Superior temporal gyrus (tissue), 1 donor: ENCODE results near the gene MYL5.
"Not testable (repeated sequence)": the region's sequence is repeated elsewhere in the genome, so short reads cannot be mapped to it uniquely, and the experiment has no call there.

Experiments
- DNase-seq: peaks from one replicate; pipeline ENCODE4 v3.0.0-alpha.2; 2016; ENCODE audit errors: extremely low spot score

MYL5 gene

DNA sequence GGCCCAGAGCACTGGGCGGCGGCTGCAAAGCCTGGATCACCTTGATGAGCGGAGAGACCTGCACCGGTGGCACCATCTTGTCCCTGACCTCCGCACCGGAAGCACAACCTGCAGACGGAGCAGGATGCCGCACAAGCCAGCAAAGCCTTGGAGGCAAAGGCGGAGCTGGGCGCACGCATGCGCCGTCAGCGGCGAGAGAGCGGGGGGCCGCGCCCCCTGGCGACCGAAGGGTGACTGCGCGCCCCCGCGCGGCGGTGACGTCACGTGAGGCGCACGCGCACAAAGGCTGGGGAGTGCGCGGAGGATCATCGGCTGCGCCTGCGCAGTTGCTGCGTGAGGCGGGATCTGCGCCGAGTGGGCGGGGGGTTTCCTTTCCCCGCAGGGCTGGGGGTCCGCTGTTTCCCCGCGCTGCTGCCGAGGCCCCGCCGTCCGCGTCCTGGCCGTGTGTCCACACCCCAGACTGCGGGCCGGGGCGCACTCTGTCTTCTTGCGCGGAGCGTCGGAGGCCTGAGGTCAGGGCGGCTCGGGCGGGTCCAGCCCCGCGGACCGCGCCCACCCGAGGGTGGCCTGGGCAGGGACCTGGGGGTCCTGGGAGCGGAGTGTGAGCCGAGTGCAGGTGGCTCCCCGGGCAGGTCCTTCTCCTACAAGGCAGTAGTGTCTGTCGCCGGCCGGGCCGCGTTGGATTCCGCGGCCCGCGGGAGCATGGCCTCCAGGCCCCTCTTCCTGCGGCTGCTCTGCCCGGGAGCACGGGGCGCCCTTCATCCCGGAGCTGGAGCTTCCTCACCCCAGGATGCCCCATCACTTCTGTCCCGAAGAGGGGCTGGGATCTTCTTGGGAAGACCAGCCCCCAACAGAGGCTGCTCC is at the start of gene MYL5, which contains the start of gene ATP5ME:
Gene MYL5 (plus strand): TSS at position 371 of the 864 bp plus-strand sequence. CDS start 3,485 bp downstream, outside the sequence.
Gene ATP5ME (minus strand): TSS at position 105 of the 864 bp plus-strand sequence. CDS start 29 bp downstream, at position 76.
- peak; percentile 96 for DNase-seq

GRCh38 chr4:624705-625590 is 49.4 kb upstream of the MYL5 start, which contains the start of gene PDE6B:
PDE6B (plus strand) TSS chr4:625573; CDS start chr4:625627, 54 bp downstream.
- DNase-seq = no peak

DNA sequence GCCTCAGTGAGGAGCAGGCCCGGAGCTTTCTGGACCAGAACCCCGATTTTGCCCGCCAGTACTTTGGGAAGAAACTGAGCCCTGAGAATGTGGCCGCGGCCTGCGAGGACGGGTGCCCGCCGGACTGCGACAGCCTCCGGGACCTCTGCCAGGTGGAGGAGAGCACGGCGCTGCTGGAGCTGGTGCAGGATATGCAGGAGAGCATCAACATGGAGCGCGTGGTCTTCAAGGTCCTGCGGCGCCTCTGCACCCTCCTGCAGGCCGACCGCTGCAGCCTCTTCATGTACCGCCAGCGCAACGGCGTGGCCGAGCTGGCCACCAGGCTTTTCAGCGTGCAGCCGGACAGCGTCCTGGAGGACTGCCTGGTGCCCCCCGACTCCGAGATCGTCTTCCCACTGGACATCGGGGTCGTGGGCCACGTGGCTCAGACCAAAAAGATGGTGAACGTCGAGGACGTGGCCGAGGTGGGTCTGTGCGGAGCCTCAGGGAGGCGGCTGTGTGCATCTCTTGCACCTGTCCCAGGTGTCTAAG is 48.6 kb upstream of the MYL5 start:
- no peak for DNase-seq

DNA sequence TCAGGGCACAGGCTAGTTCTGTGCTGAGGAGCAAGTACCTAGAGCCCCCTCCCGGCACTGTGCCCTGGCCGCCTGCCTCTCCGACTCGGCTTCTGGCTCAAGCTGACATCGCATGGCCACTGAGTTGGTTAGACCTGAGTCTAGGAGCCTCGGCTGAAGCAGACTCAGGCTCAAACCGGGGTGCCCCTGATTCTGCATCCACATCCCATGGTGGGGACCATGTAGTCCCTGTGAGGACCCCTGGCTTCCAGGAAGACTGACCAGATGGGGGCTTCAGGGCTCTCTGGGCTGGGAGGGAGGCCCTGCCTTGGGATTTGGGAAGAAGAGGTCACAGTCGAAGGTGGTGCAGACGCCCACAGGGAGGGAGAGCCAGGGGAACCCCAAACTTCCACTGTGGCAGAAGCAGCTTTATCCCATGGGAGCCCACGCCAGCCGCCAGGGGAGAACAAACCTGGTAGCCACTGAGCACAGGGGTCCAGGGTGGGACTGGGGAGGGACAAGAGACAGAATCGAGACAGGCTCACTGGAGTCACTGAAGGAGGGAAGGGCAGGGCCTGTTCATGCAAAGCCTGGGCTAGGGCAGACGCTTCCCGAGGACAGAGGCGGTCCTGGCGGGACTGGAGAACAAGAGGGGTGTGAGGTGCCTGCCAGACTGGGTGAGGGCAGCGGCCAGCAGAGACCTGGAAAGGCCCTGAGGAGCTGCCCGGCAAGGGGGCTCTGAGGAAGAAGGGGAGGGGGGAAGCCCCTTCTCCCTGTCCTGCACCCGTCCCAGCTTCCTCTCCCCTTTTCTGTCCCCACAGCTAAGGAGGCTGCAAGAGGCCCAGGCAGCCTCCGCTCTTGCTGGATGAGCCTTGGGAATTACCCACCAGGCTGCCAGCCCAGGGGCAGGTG is 47.9 kb upstream of the MYL5 start:
- DNase-seq = no peak

DNA sequence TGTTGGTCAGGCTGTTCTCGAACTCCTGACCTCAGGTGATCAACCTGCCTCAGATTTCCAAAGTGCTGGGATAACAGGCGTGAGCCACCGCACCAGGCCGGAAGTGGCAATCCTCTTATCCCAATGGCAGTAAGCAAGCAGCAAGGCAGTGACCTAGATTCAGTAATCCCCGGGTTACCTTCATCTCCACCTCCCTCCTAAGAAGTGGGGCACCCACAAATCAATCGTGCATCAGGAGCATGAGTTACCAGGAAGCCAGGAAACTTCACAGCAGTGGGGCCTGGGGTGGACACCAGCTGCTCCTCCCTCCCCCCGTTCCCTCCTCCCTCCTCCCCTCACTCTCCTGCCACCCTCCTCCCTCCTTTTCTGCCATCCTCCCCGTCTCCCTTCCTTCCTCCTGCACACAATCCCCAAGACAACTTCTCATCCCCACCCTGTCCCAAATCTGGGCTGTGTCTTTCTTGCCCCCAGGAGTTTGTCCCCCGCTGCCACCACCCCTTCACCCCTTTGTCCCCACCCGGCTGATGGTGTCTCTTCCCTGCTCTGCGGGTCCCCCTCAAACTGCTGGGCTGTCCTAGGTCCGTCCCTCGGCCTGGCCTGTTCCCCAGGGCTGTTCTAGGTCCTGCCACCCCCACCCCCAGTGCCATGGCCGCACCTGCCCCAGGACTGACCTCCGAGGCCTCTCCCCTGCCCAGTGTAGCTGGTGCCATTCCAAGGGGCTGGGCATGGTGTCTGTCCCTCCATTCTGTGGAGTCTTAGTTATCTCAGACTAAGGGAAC is 46.8 kb upstream of the MYL5 start:
- DNase-seq = no peak

DNA sequence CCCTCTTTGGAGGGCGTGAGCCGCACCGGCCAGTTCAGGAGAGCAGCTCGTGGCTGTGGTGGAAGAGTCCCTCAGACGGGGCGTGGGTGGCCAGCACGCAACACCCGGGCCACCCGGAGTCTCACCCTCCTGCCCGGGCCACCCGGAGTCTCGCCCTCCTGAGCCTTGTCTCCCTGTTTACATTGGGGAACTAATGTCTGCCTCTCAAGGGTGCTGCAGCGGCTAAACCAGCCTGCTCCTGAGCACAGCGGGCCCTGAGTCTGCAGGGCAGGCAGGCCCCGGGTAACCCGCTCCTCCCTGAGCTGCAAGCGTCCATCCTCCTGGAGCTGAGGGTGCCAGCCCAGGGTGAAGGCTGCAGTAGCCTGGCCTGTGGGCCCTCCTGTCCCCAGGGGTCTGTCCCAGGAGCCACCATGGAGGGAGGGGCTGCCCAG is 46.0 kb upstream of the MYL5 start:
- DNase-seq = no peak

DNA sequence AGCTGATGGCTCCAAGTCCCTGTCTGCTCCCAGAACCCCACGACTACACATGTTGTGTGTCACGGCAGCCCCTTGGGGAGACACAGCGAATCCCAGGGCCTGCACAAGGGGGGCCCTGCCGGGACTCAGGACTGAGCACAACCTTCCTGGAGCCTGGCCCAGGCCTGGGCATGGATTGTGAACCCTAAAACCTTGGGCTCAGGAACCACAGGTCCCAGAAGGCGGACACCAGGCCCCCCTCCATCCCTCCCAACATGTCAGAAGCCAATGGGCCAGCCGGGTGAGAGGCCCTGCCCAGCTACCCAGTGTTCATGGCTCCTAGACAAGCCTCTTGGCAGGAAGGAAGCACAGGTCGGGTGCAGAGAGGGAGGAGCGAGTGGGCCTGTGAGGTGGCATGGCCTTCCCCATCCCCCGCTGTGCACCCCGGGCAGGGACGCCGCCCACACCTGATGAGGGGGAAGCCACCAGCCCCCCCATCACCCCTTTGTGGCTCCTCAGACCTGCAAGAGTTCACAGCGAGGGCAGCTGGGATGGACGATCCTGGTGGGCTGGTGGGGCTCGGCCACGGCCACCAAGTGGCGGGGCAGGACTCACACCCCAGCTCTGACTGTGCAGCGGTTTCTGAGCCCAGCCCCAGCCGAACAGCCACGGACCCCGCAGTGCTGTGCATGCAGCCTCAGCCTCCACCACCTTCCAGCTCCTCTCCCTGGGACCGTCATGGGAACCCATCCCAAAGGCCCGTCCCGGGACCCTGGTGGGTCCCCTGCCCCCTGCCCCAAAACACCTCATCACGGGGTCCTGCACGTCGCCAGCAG is 45.3 kb upstream of the MYL5 start:
- no peak for DNase-seq

DNA sequence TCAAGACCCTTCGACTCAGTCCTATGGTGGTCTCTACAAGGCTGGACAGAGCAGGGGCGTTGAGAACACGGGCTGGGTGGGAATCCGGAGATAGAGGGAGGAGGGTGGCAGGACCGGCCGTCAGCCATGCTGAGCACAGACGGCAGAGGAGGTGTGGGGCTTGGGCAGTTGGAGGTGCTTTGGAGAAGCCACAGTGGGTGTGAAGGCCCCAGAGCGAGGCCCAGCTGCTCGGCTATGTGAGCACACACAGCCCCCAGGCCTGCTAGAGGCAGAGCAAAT is 44.8 kb upstream of the MYL5 start:
- DNase-seq = no peak

DNA sequence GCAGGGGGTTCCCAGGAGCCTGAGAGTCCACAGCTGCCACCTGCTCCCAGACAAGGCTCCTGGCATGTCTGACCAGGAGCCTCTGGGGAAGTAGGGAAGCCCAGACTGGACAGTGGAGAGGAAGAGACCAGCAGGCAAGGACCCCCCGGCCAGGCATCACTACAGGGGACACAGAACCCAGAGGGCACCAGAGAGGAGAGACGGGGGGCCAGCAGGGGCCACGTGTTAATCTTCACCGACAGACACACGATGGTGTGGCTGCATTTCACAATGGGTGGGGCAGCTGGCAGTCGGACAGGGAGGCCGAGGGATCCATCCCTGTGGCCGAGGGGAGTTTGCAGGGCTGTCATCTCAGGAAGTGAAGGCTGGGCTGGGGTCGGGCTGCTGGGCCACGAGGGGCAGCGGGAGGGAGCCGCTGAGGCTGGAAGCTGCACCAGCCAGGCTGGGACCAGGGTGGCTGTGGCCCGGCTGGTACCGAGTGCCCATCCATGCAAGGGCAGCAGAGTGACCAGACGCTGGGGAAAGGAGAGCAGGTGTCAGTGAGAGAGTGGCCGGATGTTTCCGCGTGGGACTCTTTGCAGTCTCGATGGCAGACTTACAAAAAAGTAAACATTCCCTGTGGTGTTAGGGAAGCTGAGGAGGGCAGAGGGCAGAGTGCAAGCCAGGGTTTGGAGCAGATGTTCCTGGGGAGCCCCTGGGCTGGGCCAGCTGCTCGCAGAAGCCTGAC is 44.3 kb upstream of the MYL5 start:
- no peak for DNase-seq

GRCh38 chr4:630656-631055 is 43.7 kb upstream of the MYL5 start:
- no peak for DNase-seq

DNA sequence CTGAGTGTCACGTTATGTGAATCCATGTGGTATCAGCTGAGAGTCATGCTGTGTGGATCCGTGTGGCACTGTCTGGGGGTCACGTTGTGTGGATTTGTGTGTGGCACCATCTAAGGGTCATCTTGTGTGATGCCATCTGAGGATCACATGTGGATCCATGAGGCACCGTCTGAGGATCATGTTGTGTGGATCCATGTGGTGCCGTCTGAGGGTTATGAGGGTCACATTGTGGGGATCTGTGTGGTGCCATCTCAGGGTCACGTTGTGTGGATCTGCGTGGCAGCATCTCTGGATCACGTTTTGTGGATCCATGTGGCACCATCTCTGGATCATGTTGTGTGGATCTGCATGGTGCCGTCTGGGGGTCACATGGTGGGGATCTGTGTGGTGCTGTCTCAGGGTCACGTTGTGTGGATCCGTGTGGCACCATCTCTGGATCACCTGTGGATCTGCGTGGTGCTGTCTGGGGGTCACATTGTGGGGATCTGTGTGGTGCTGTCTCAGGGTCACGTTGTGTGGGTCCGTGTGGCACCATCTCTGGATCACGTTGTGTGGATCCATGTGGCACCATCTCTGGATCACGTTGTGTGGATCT is 42.0 kb upstream of the MYL5 start:
- DNase-seq = no peak

- DNase-seq = no peak
Measured at GRCh38 chr4:632926-633325, 41.4 kb upstream of the MYL5 start.

- no peak for DNase-seq
Measured at GRCh38 chr4:633406-633805, 40.9 kb upstream of the MYL5 start.

DNA sequence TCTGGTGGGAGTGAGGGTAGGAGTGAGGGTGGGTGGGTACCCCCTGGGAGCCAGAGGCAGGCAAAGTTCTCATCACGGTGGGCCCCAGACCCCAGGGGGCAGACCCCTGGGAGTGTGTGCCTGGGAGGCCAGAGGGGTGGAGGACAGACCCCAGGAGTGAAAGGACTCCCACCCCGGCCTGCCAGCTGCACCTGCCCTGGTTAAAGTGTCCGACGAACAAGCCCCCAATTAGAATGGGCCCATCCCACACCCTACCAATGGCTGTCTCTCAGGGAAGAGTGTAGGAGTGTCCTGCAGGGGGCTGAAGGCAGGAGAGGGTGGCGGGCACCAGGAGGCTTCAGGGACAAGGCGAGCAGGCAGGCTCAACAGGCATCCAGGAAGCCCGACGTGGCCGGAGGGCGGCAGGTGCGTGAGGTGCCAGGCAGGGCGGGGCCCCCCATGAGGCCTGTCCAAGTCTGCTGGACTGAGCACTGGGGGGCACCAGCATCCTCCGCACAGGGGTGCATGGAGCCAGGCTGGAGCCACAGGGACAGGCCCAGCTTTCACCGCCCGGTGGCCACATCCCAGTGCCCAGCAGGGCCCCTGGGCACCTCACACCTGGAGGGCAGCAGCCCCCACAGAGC is 40.3 kb upstream of the MYL5 start:
- DNase-seq = no peak

GRCh38 chr4:634599-634985 is 39.8 kb upstream of the MYL5 start:
- DNase-seq = no peak

- DNase-seq = not testable (repeated sequence)
Measured at GRCh38 chr4:635066-635835, 39.1 kb upstream of the MYL5 start.

GRCh38 chr4:635851-636627 is 38.3 kb upstream of the MYL5 start:
- no peak for DNase-seq
